ENCODE results near the gene NAV3. TPM values are rescaled to one million over a fixed set of nuclear protein-coding genes. Genes with fewer than 3 reads are reported as not detected.

NAV3 gene
- total RNA-seq, 2 donors from 2014 or later, result not detected

GRCh38 chr12:77817276-77817675 is 13.4 kb upstream of the NAV3 start:
- no peak overlapping the region for H3K27ac Mint-ChIP-seq
- no peaks in the 10 kb centered on the region for H3K4me1 Mint-ChIP-seq
- peaks cover 3% of the 10 kb centered on the region for H3K9me3 Mint-ChIP-seq
- no peaks in the 10 kb centered on the region for H3K36me3 Mint-ChIP-seq (ENCODE audit: low read depth)
- no peaks in the 10 kb centered on the region for H3K27me3 Mint-ChIP-seq
- no peak overlapping the region for H3K4me3 Mint-ChIP-seq
- no peak for ATAC-seq (replicated peaks)

DNA sequence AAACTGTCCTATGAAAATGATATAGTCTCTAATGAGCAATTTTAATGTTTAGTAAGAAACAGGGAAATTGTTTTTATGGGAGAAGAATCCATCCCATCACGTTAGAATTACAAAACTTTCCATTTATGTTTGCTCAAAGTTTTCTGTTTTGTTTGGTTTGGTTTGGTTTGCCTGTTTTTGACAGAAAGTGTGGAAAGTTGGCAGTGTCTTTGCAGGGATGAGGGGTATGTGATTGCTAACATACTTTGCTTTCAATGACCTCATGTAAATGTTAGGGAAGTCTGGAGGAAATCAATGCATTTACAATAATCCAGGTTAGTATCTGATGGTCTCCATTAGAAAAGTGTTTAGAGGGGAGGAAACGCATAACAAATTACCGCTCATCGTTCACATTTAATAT is 12.3 kb upstream of the NAV3 start:
- no peak for ATAC-seq (replicated peaks)
- H3K36me3 Mint-ChIP-seq (ENCODE audit: low read depth), result no peaks in the 10 kb centered on the region
- H3K27me3 Mint-ChIP-seq, result no peaks in the 10 kb centered on the region

DNA sequence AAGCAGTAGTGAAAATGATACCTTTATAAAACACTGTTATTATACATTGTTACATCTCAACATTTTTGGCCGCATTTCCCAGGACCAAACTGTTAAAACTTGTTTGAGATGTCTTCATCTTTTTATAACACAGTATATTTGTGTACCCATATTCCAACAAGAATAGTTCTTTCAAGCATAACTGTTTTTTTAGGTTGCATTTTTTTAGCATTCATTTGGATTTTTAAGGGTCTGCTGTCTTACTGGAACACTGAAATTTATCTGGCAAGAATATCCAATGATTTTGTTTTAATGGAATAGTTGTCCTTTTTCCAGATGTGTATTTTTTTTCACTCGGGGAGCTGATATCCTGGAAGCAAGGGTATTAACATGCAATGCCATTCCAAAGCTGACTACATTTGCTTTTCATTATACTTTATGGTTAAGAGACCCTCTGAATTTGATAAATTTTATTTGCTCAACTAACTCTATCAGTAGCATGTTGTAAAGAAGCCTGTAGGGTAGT is 8.9 kb upstream of the NAV3 start:
- no peaks in the 10 kb centered on the region for H3K36me3 Mint-ChIP-seq (ENCODE audit: low read depth)
- H3K27ac Mint-ChIP-seq, result no peak overlapping the region
- ATAC-seq (replicated peaks), result no peak
- H3K4me3 Mint-ChIP-seq, result no peak overlapping the region
- H3K4me1 Mint-ChIP-seq, result no peaks in the 10 kb centered on the region
- H3K27me3 Mint-ChIP-seq, result no peaks in the 10 kb centered on the region
- peaks cover 13% of the 10 kb centered on the region for H3K9me3 Mint-ChIP-seq

More for the DNA sequence above, 12.3 kb upstream of the NAV3 start:
- Mint-ChIP-seq H3K4me3 (no peak overlapping the region), H3K4me1 (no peaks in the 10 kb centered on the region), H3K27ac (no peak overlapping the region), H3K9me3 (peaks cover 9% of the 10 kb centered on the region)

DNA sequence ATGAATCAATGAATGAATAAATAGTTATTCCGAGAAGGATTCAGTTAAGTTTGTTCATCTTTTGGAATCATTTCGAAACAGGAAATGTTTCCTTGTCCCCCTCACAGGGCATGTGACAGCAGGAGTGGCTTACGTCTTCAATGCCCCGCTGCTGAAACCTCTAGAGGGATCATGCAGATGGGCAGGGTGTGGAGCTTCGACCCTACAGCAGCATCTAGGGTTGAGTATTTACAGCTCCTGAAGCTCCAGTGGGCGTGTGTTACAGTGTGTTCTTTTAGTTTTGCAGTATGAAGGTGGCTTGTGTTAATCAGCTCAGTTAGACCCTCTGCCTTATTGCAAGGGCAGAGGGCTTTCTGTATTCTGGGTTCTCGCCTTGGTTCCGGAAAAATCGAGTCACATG is 2.6 kb downstream of the NAV3 start:
- H3K9me3 Mint-ChIP-seq, result peaks cover 4% of the 10 kb centered on the region
- ATAC-seq (replicated peaks), result no peak
- no peak overlapping the region for H3K27ac Mint-ChIP-seq
- H3K4me1 Mint-ChIP-seq, result no peaks in the 10 kb centered on the region
- no peaks in the 10 kb centered on the region for H3K27me3 Mint-ChIP-seq
- H3K4me3 Mint-ChIP-seq, result no peak overlapping the region
- H3K36me3 Mint-ChIP-seq (ENCODE audit: low read depth), result no peaks in the 10 kb centered on the region

DNA sequence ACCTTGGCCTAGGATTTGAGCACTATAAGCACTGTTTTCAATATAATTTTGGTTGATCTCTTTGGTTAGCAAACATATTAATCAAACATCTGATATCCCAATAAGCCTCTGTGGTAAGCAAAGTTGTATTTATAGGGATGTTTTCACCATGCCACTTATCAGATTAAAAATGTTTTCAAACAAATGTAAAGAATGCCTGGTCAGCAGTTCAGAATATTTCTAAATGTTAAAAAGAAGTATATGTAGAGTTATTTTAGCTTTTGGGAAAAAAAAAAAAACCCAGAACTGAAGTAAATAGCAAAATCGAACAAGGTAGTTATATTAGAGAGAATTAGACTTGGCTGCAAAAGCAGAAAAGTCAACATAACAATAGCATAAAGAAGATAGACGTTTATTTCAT is 3.9 kb downstream of the NAV3 start:
- H3K27me3 Mint-ChIP-seq, result no peaks in the 10 kb centered on the region
- no peak for ATAC-seq (replicated peaks)
- H3K4me3 Mint-ChIP-seq, result no peak overlapping the region
- no peaks in the 10 kb centered on the region for H3K4me1 Mint-ChIP-seq
- no peaks in the 10 kb centered on the region for H3K36me3 Mint-ChIP-seq (ENCODE audit: low read depth)
- H3K27ac Mint-ChIP-seq, result no peak overlapping the region
- peaks cover 8% of the 10 kb centered on the region for H3K9me3 Mint-ChIP-seq

- ATAC-seq (replicated peaks), result no peak
- H3K4me3 Mint-ChIP-seq, result no peak overlapping the region
- no peak overlapping the region for H3K27ac Mint-ChIP-seq
- H3K4me1 Mint-ChIP-seq, result no peaks in the 10 kb centered on the region
- H3K36me3 Mint-ChIP-seq (ENCODE audit: low read depth), result no peaks in the 10 kb centered on the region
- H3K9me3 Mint-ChIP-seq, result peaks cover 8% of the 10 kb centered on the region
- no peaks in the 10 kb centered on the region for H3K27me3 Mint-ChIP-seq
These were observed 5.3 kb downstream of the NAV3 start for GRCh38 chr12:77835969-77836368.

- Mint-ChIP-seq H3K4me3 (no peak overlapping the region), H3K4me1 (no peaks in the 10 kb centered on the region), H3K27ac (no peak overlapping the region), H3K9me3 (peaks cover 8% of the 10 kb centered on the region), H3K27me3 (no peaks in the 10 kb centered on the region), H3K36me3 (ENCODE audit: low read depth) (no peaks in the 10 kb centered on the region)
- no peak for ATAC-seq (replicated peaks)
These were observed 7.2 kb downstream of the NAV3 start for GRCh38 chr12:77837876-77838291.

DNA sequence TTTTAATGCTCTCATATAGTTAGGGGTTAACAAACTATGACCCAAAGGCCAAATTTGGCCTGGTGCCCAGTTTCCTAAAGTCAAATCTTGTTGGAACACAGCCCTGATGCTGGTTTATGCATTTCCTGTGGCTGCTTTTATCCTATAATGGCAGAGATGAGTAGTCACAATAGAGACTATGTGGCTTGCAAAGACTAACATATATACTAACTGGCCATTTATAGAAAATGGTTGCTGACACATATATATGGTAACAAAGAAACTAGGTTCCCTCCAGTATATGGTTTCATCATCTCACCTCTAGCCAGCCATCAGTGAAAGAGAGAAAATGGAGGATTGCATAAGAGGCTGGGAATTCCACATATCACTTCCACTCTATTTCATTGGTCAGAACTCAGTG is 10.8 kb downstream of the NAV3 start:
- H3K9me3 Mint-ChIP-seq, result peaks cover 4% of the 10 kb centered on the region
- no peak overlapping the region for H3K27ac Mint-ChIP-seq
- H3K4me3 Mint-ChIP-seq, result no peak overlapping the region
- no peaks in the 10 kb centered on the region for H3K4me1 Mint-ChIP-seq
- H3K27me3 Mint-ChIP-seq, result no peaks in the 10 kb centered on the region
- ATAC-seq (replicated peaks), result no peak
- no peaks in the 10 kb centered on the region for H3K36me3 Mint-ChIP-seq (ENCODE audit: low read depth)

- Mint-ChIP-seq H3K9me3 (peaks cover 9% of the 10 kb centered on the region), H3K4me3 (no peak overlapping the region), H3K4me1 (no peaks in the 10 kb centered on the region), H3K27me3 (no peaks in the 10 kb centered on the region), H3K36me3 (ENCODE audit: low read depth) (no peaks in the 10 kb centered on the region), H3K27ac (no peak overlapping the region)
- ATAC-seq (replicated peaks), result no peak
These were observed 11.7 kb downstream of the NAV3 start for GRCh38 chr12:77842430-77842829.

- Mint-ChIP-seq H3K27ac (no peak overlapping the region), H3K4me3 (no peak overlapping the region), H3K36me3 (ENCODE audit: low read depth) (no peaks in the 10 kb centered on the region), H3K4me1 (no peaks in the 10 kb centered on the region), H3K9me3 (peaks cover 5% of the 10 kb centered on the region), H3K27me3 (no peaks in the 10 kb centered on the region)
- ATAC-seq (replicated peaks), result no peak
These were observed 15.1 kb downstream of the NAV3 start for GRCh38 chr12:77845831-77846230.

DNA sequence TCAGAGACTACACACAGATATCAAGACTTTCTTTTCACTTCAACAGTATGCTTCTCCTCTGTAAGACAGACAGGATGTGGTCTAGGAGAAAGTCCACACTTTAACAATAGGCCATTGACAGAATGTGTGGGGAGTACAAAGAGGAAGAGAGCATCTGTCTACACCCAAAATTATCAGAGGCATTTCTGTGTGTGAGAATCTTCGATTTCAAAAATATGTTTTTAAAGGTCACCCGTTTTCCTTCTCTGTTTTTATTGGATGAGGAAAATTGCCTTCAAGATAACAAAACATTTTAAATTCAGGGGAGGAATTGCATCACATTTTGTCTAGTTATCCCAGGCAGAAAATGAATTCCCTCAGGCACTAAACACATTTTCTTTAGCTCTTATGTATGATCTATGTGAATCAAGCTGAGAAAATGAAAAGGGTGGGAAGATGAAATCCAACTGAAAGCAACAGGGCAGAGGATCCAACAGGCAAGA is 16.4 kb downstream of the NAV3 start:
- no peak for ATAC-seq (replicated peaks)
- Mint-ChIP-seq H3K4me3 (no peak overlapping the region), H3K9me3 (peaks cover 5% of the 10 kb centered on the region), H3K36me3 (ENCODE audit: low read depth) (no peaks in the 10 kb centered on the region), H3K27me3 (no peaks in the 10 kb centered on the region), H3K27ac (no peak overlapping the region), H3K4me1 (no peaks in the 10 kb centered on the region)

GRCh38 chr12:77847680-77848431 is 17.2 kb downstream of the NAV3 start:
- Mint-ChIP-seq H3K4me1 (no peaks in the 10 kb centered on the region), H3K36me3 (ENCODE audit: low read depth) (no peaks in the 10 kb centered on the region), H3K4me3 (no peak overlapping the region), H3K27me3 (no peaks in the 10 kb centered on the region), H3K27ac (no peak overlapping the region), H3K9me3 (peaks cover 6% of the 10 kb centered on the region)
- no peak for ATAC-seq (replicated peaks)

DNA sequence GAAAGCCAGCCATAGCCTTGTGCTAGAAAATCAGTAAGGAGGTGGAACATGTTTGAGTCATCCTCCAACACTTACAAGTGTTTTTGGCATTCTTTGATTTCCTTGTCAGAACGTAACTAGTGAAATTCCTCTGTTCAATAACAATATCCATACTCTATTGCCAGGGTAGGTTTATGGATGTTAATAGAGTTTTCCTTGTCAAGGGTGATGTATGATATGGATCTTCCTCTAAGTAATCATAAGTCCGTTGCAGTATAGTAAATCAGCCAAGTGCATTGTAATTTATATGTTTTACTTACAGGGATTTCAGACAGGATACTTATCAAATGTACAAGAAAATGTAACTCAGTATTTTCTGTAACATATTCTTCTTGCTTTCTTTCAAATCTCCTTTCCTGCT is 19.4 kb downstream of the NAV3 start:
- no peak overlapping the region for H3K27ac Mint-ChIP-seq
- H3K4me3 Mint-ChIP-seq, result no peak overlapping the region
- peaks cover 11% of the 10 kb centered on the region for H3K9me3 Mint-ChIP-seq
- no peak for ATAC-seq (replicated peaks)
- no peaks in the 10 kb centered on the region for H3K4me1 Mint-ChIP-seq
- no peaks in the 10 kb centered on the region for H3K36me3 Mint-ChIP-seq (ENCODE audit: low read depth)
- no peaks in the 10 kb centered on the region for H3K27me3 Mint-ChIP-seq

- Mint-ChIP-seq H3K27ac (no peak overlapping the region), H3K36me3 (ENCODE audit: low read depth) (no peaks in the 10 kb centered on the region), H3K9me3 (peaks cover 11% of the 10 kb centered on the region), H3K4me3 (no peak overlapping the region), H3K4me1 (no peaks in the 10 kb centered on the region), H3K27me3 (no peaks in the 10 kb centered on the region)
- ATAC-seq (replicated peaks), result no peak
These were observed 20.0 kb downstream of the NAV3 start for GRCh38 chr12:77850698-77851097.

- Mint-ChIP-seq H3K27ac (no peak overlapping the region), H3K4me1 (no peaks in the 10 kb centered on the region), H3K4me3 (no peak overlapping the region), H3K27me3 (no peaks in the 10 kb centered on the region), H3K36me3 (ENCODE audit: low read depth) (no peaks in the 10 kb centered on the region), H3K9me3 (peaks cover 6% of the 10 kb centered on the region)
- ATAC-seq (replicated peaks), result no peak
These were observed 24.9 kb downstream of the NAV3 start for GRCh38 chr12:77855548-77855947.

All from activated T-helper 17 cell treated with anti-CD3 and anti-CD28 coated beads, Interleukin-2, amount 50 U/mL, for 72 hours (primary cell).